Stimulated activated naive B cell treated with anti-CD40 and anti-IgM and Interleukin-4, amounts not matched to agents 10 μg/mL and 1 μg/mL and 100 μg/mL, for 72 hours (primary cell): ENCODE data around the gene SH3BP1.

ENCODE experiments used
- ATAC-seq, 2 donors: fragments of 150-1000 bp; cut with Tn5 transposase; replicated peaks; 2 replicates each; pipeline ENCODE4 v1.10.0; 2021; ENCODE audit warnings: moderate library complexity in 1 of 2
- DNase-seq: peaks from one replicate; pipeline ENCODE4 v3.0.0; 2021
- H3K27ac Mint-ChIP-seq: one replicate; pipeline ENCODE4 v1.8.0; 2022; ENCODE audit warnings: mild to moderate bottlenecking, mixed read lengths
- H3K27me3 Mint-ChIP-seq, 2 donors: one replicate each; pipeline ENCODE4 v1.8.0; 2022; ENCODE audit warnings: mixed read lengths in 2 of 2
- H3K36me3 Mint-ChIP-seq, 2 donors: one replicate each; pipeline ENCODE4 v1.8.0; 2022; ENCODE audit warnings: mixed read lengths in 2 of 2, mild to moderate bottlenecking in 1 of 2
- H3K4me1 Mint-ChIP-seq, 2 donors: one replicate each; pipeline ENCODE4 v1.8.0; 2022; ENCODE audit warnings: mixed read lengths in 2 of 2, mild to moderate bottlenecking in 1 of 2
- H3K4me3 Mint-ChIP-seq, 2 donors: one replicate each; pipeline ENCODE4 v1.8.0; 2022; ENCODE audit warnings: mild to moderate bottlenecking in 2 of 2, mixed read lengths in 2 of 2, moderate library complexity in 1 of 2
- H3K9me3 Mint-ChIP-seq, 2 donors: one replicate each; pipeline ENCODE4 v1.8.0; 2022; ENCODE audit warnings: mixed read lengths in 2 of 2, mild to moderate bottlenecking in 1 of 2

SH3BP1 gene

DNA sequence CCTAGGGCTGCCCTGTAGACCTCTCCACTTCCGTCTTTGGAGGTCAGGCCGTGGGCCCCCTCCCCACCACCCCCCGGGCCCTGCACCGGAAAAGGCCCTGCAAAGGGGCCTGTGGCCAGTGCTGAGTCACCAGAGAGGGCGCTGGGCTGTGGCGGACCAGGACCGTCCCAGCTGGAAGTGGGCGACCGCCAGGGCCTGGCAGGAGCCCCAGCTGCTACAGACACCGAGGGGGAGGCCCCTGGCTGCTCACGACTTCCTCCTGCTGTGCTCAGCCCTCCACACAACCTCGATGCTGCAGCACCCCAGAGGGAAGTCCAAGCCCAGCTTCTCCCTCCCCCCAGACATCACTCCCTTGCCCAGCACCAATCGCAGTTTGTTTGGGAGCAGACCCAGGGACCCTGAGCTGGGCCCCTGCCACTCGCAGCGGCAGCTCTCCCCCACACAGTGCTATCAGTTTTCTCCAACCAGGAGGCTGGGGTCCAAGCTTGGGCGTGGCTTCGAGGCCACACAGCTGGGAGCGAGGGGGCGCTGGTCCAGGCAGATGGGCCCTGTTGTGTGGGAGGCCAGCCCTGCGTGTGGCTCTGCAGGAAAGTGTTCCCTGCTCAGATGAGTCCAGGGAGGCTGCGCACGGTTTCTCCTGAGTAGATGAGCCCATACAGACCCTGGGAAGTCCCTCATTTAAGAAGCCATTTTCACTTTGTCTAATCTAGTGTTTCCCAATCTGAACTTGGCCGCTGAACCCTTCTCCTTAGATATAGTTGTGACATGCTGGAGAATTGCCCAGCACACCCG is 5.6 kb upstream of the SH3BP1 start:
- ATAC-seq (peak; percentile 85 to 86), DNase-seq (peak; percentile 87)
- Mint-ChIP-seq H3K36me3 (peaks cover 13 to 19% of the 10 kb centered on the region in 2 donors), H3K4me1 (peaks cover 41 to 86% of the 10 kb centered on the region in 2 donors), H3K27me3 (no peaks in the 10 kb centered on the region), H3K27ac (peak overlapping the region; percentile 97), H3K9me3 (no peaks in the 10 kb centered on the region), H3K4me3 (peak overlapping the region; percentile 66 to 80)

DNA sequence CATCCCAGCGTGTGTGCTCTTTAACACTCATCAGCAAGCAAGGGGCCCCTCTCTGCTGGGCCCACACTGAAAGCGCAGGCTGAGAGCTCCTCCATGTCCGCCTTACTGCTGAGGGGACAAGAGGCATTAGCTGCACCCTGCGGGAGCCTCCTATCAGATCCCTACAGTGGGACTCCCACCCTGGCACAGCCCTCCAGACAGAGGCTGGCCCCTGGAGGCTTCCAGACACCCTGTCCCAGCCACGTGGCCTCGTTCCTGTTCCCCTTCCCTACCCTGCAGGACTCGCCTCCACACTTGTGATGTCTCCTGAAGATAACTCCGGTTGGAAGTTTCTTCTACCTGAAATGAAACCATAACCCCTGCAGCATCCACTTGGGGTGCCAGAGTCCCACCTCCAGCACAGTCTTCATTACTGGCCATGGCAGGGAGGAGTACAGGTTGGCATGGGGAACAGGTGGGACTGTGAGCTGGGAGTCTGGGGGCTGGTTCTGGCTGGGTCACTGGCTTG is 5.0 kb upstream of the SH3BP1 start:
- Mint-ChIP-seq H3K9me3 (no peaks in the 10 kb centered on the region), H3K4me1 (peaks cover 39 to 82% of the 10 kb centered on the region in 2 donors), H3K36me3 (peaks cover 8 to 12% of the 10 kb centered on the region in 2 donors), H3K27me3 (no peaks in the 10 kb centered on the region), H3K4me3 (peak overlapping the region; percentile 66 to 80), H3K27ac (peak overlapping the region; percentile 97)
- DNase-seq, result no peak
- ATAC-seq, result no peak

DNA sequence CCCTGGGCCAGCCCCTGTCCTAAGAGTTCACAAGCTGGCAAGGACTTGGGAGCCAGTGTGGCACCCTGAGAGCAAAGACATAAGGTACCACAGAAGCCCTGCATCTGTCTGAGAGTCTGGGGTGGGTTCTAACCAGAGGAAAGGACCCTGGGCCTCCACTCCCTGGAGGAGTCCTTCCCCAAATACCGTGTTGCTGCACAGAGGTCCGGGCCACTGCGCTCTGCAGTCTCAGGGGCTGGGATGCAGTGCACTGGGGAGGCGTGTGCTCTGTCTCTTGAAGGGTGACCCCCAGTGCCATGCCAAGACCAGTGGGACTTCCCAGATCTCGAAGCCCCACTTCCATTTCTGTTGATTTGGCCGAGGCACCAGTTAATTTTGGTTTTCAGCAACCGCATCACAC is 4.3 kb upstream of the SH3BP1 start:
- H3K9me3 Mint-ChIP-seq, result no peaks in the 10 kb centered on the region
- DNase-seq (no peak), ATAC-seq (no peak)
- H3K36me3 Mint-ChIP-seq, result peaks cover 8 to 10% of the 10 kb centered on the region in 2 donors
- peak overlapping the region; percentile 10 to 66 for H3K4me3 Mint-ChIP-seq
- no peaks in the 10 kb centered on the region for H3K27me3 Mint-ChIP-seq
- peak overlapping the region; percentile 97 for H3K27ac Mint-ChIP-seq
- peaks cover 39 to 84% of the 10 kb centered on the region in 2 donors for H3K4me1 Mint-ChIP-seq

DNA sequence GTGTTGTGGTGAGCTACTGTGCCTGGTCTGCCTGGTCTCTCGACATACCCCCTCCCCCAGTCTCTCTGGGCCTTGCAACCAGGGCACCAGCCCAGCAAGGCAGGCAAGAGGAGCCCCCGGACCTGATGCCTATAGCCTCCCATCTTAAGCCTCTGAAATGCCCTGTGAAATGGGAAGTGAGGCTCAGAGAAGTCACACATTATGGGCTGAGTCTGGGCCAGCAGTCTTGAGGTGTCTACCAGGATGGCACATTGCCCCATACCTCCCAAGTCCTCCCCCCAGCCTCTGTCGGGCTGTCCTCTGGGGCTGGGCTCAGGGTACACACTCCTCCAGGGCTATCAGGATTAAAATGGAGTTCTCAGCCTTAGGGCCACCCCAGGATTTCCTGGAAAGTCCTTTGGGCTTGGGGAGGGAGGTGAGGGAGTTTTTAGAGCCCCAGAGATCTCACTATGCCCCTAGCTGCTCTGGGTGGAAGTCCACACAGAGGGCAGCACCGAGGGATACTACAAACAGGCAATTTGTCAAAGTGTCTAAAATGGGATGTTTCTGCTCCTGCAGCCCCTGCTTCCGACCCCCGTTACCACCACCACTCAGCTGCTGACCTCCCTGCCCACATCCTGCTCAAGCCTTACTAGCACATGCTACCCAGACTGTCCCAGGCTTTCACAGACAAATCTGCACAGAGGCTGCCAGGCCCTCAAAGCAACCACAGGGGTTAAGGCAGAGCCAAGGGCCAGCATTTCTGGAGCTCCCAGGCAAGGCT is 3.1 kb upstream of the SH3BP1 start:
- Mint-ChIP-seq H3K4me3 (peak overlapping the region in 1 of 2 donors; percentile 55), H3K4me1 (peaks cover 45 to 90% of the 10 kb centered on the region in 2 donors), H3K9me3 (no peaks in the 10 kb centered on the region), H3K27me3 (no peaks in the 10 kb centered on the region), H3K27ac (peak overlapping the region; percentile 20), H3K36me3 (peaks cover 11 to 12% of the 10 kb centered on the region in 2 donors)
- DNase-seq, result no peak
- peak in 1 of 2 donors; percentile 2 for ATAC-seq

DNA sequence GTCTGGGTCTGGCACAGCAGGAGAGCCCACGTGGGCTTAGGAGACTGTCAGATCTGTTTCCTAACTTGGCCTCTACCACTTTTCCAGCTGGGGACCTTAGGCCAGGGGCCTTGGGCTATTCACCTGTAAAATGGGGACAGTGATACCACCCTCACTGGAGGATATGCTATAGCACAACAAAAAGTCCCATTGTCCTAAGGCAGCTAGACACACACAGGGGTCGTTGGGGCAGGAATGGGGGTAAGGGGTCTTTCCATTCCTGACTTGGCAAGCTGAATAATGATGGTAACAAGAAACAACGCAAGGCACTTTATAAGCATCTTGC is 2.6 kb upstream of the SH3BP1 start:
- H3K9me3 Mint-ChIP-seq, result no peaks in the 10 kb centered on the region
- no peak for DNase-seq
- H3K4me3 Mint-ChIP-seq, result no peak overlapping the region
- ATAC-seq, result no peak
- peaks cover 8 to 12% of the 10 kb centered on the region in 2 donors for H3K36me3 Mint-ChIP-seq
- H3K27ac Mint-ChIP-seq, result no peak overlapping the region
- no peaks in the 10 kb centered on the region for H3K27me3 Mint-ChIP-seq
- peaks cover 44 to 90% of the 10 kb centered on the region in 2 donors for H3K4me1 Mint-ChIP-seq

DNA sequence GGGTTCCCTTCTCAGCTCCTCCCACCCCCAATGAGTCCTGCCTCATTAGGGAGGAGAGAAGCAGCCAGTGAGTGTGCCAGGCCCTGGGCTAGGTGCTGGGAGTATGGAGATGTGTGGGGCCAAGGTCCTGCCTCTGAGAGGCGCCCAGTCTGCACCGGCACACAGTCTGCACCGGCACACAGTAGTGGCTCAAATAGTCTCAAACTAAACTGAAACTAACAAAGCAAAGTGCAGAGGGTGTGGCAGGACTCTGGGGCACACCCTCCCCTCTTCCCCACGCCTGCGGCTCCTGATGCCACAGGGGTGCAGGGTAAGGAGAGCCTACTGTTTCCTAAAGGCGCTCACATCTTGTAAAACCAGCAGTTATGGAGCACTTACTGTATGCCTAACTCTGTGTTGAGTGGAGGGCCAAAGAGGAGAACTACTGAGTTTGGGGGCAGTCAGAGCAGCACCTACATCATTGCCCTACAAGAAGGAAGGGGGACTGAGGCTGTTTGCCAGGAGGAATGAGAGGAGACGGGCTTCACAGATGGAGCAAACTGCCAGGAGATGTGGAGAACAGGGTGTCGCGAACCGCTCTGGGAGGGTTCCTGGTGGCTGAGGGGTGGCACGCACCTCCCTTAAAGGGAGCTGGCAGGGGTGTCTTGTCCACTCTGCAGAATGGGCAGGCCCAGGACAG is 939 bp upstream of the SH3BP1 start:
- DNase-seq (no peak), ATAC-seq (no peak)
- H3K9me3 Mint-ChIP-seq, result no peaks in the 10 kb centered on the region
- H3K27me3 Mint-ChIP-seq, result no peaks in the 10 kb centered on the region
- peak overlapping the region; percentile 96 to 100 for H3K4me3 Mint-ChIP-seq
- H3K4me1 Mint-ChIP-seq, result peaks cover 46 to 92% of the 10 kb centered on the region in 2 donors
- peak overlapping the region; percentile 91 for H3K27ac Mint-ChIP-seq
- peaks cover 17 to 21% of the 10 kb centered on the region in 2 donors for H3K36me3 Mint-ChIP-seq

GRCh38 chr22:37639771-37640590 is 512 bp downstream of the SH3BP1 start:
- DNase-seq, result no peak
- H3K4me3 Mint-ChIP-seq, result peak overlapping the region; percentile 96 to 100
- no peaks in the 10 kb centered on the region for H3K27me3 Mint-ChIP-seq
- peaks cover 29 to 31% of the 10 kb centered on the region in 2 donors for H3K36me3 Mint-ChIP-seq
- H3K9me3 Mint-ChIP-seq, result no peaks in the 10 kb centered on the region
- peak; percentile 15 to 29 for ATAC-seq
- peaks cover 36 to 82% of the 10 kb centered on the region in 2 donors for H3K4me1 Mint-ChIP-seq
- H3K27ac Mint-ChIP-seq, result peak overlapping the region; percentile 99

DNA sequence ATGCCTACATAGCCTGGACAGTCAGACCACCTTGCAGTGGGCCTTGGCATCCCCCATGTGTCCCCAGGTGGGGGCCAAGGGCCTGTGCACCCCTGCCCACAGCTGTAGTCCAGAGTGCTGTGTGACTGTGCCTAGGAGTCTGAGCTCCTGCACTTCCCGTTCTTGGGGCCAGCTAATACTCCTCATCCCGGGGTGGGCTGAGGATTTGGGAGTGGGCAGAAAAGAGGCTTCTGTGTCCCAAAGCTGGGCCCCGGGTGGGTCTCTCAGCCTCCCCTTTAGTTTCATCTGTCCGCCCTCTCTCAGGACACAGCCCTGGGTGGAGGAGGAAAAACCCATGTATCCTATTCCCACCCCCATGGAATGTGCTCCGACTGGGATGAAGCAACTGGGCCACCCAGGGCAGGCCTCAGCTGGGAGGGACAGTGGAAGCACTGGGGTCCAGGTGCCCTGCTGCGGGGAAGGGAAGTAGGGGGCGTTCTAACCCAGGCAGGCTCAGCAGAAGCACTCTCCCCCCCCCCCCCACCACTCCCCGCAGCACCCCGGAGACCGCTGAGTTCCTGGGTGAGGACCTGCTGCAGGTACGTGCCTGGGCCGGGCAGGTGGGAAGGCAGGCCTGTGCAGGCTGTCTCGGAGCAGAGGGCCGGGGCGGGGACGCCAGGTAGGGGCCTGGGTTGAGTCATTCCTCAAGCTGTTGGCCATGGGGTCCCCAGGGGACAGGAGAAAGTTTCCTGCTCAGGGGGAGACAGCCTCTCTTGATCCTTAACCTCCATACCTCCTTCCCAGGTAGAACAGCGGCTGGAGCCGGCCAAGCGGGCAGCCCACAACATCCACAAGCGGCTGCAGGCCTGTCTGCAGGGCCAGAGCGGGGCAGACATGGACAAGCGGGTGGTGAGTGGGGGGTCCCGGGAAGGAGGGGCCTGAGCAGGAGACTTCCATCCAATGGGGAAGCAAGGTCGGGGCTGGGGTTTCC is 1.4 kb downstream of the SH3BP1 start:
- DNase-seq (no peak), ATAC-seq (no peak)
- Mint-ChIP-seq H3K4me3 (peak overlapping the region; percentile 96 to 100), H3K27me3 (no peaks in the 10 kb centered on the region), H3K9me3 (no peaks in the 10 kb centered on the region), H3K36me3 (peaks cover 32% of the 10 kb centered on the region in 2 donors), H3K27ac (peak overlapping the region; percentile 99), H3K4me1 (peaks cover 36 to 73% of the 10 kb centered on the region in 2 donors)

- H3K36me3 Mint-ChIP-seq, result peaks cover 34 to 35% of the 10 kb centered on the region in 2 donors
- DNase-seq (no peak), ATAC-seq (no peak)
- peaks cover 34 to 66% of the 10 kb centered on the region in 2 donors for H3K4me1 Mint-ChIP-seq
- H3K27me3 Mint-ChIP-seq, result no peaks in the 10 kb centered on the region
- no peak overlapping the region for H3K4me3 Mint-ChIP-seq
- H3K9me3 Mint-ChIP-seq, result no peaks in the 10 kb centered on the region
- no peak overlapping the region for H3K27ac Mint-ChIP-seq
Measured at GRCh38 chr22:37641561-37641949, 2.1 kb downstream of the SH3BP1 start.

DNA sequence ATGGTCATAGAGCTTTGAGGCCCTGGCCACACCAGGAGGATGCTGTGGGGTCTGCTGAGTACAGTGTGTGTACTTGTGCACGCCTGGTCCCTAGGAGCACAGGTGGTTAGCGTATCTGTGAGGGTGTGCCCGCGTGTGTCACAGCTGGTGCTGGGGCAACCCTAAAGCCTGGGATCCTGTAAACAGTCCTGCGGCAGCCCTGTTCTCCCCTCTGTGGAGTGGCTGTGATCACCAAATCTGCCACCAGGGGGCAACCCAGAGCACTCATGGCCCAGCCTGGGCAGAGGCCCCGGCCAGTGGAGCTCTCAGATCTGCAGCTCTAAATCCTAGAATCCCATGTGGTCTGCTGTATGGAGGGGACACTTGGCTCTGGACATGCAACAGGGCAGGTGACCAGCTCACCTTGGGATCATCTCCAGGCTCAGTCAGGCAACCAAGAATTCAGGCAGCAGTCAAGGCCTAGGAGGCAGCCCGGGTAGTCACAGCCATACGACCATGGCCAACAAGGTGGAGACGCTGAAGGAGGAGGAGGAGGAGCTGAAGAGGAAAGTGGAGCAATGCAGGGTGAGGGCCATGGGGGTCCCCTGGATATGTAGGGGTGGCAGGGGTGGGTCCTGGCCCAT is 3.9 kb downstream of the SH3BP1 start:
- peaks cover 42 to 46% of the 10 kb centered on the region in 2 donors for H3K36me3 Mint-ChIP-seq
- H3K4me3 Mint-ChIP-seq, result peak overlapping the region; percentile 18 to 51
- DNase-seq, result peak; percentile 71
- no peaks in the 10 kb centered on the region for H3K27me3 Mint-ChIP-seq
- H3K27ac Mint-ChIP-seq, result peak overlapping the region; percentile 47
- peaks cover 30 to 48% of the 10 kb centered on the region in 2 donors for H3K4me1 Mint-ChIP-seq
- no peaks in the 10 kb centered on the region for H3K9me3 Mint-ChIP-seq
- peak; percentile 79 to 83 for ATAC-seq

- Mint-ChIP-seq H3K27me3 (no peaks in the 10 kb centered on the region), H3K9me3 (no peaks in the 10 kb centered on the region), H3K4me1 (peaks cover 16 to 17% of the 10 kb centered on the region in 2 donors), H3K27ac (no peak overlapping the region), H3K4me3 (no peak overlapping the region), H3K36me3 (peaks cover 46 to 64% of the 10 kb centered on the region in 2 donors)
- ATAC-seq, result no peak
- DNase-seq, result no peak
Measured at GRCh38 chr22:37647317-37647716, 7.8 kb downstream of the SH3BP1 start.

- Mint-ChIP-seq H3K4me1 (peaks cover 11% of the 10 kb centered on the region in 2 donors), H3K36me3 (peaks cover 42 to 65% of the 10 kb centered on the region in 2 donors), H3K4me3 (no peak overlapping the region), H3K27me3 (no peaks in the 10 kb centered on the region), H3K27ac (peak overlapping the region; percentile 57), H3K9me3 (no peaks in the 10 kb centered on the region)
- DNase-seq (no peak), ATAC-seq (no peak)
Measured at GRCh38 chr22:37647928-37648327, 8.5 kb downstream of the SH3BP1 start.
